Prostate gland (tissue), 2 donors: ENCODE measurements around the gene TMEM231. TPM values are rescaled to one million over a fixed set of nuclear protein-coding genes. Genes with fewer than 3 reads are reported as not detected.

Source experiments
- DNase-seq: peaks from one replicate; pipeline ENCODE4 v3.0.0-alpha.2; 2019; ENCODE audit warnings: low spot score
- H3K27ac ChIP-seq, 2 donors: fragments of 200-600 bp; sonication (generic); 2 replicates each; pipeline ENCODE4 v1.5.1; 2017 to 2019
- H3K27me3 ChIP-seq: fragments of 200-600 bp; sonication (generic); replicated peaks from 2 replicates; pipeline ENCODE4 v1.5.1; 2019; ENCODE audit not compliant: insufficient read depth
- H3K36me3 ChIP-seq, 2 donors: fragments of 200-600 bp; sonication (generic); 1 replicate in 1 of 2; 2 replicates in 1 of 2; pipeline versions ENCODE4 v1.5.1 to v1.8.1; 2017 to 2019
- H3K4me1 ChIP-seq: fragments of 200-600 bp; sonication (generic); replicated peaks from 2 replicates; pipeline ENCODE4 v1.5.1; 2019
- H3K4me3 ChIP-seq, 2 donors: fragments of 200-600 bp; sonication (generic); 2 replicates each; pipeline ENCODE4 v1.5.1; 2017 to 2019
- H3K9me3 ChIP-seq: fragments of 200-600 bp; sonication (generic); 2 replicates; pipeline ENCODE4 v1.5.1; 2017
- POLR2A ChIP-seq: fragments of 450-650 bp; IDR thresholded peaks from one replicate; pipeline ENCODE4 v1.6.1; 2016; ENCODE audit warnings: antibody characterized with exemption, mild to moderate bottlenecking
- POLR2AphosphoS5 ChIP-seq: sonication (generic); formaldehyde crosslinking; IDR thresholded peaks from one replicate; pipeline ENCODE4 v1.6.1; 2017; ENCODE audit warnings: antibody characterized with exemption
- whole genome bisulfite sequencing: methylation state at CpG from one replicate; pipeline ENCODE4 v1.1.5; 2018; 5-methylcytosine and 5-hydroxymethylcytosine counted together
- intact Hi-C: fragments of 100-400 bp; cut with DNase I; formaldehyde crosslinking; loops from one replicate; pipeline ENCODE4 v1.14.2; 2022
- total RNA-seq, 2 donors: library from RNA; depleted of rRNA; stranded (reverse); fragments of >200 nt; gene quantifications; one replicate each; pipeline ENCODE4 v1.1.0, GENCODE V29; 2016
- TF ChIP-seq, protein P1 (sequence below), 4 experiments: fragments of 200-600 bp in 2 of 4; fragments of 450-650 bp in 2 of 4; sonication (generic) in 2 of 4; IDR thresholded peaks; 1 replicate in 3 of 4; 2 replicates in 1 of 4; pipeline ENCODE4 v1.5.1; 2016 to 2019; ENCODE audit warnings: antibody characterized with exemption in 4 of 4, mild to moderate bottlenecking in 2 of 4, moderate library complexity in 2 of 4

TMEM231 gene
- total RNA-seq, 2 donors from 2014 or later, result 7.7 to 17.2 TPM

DNA sequence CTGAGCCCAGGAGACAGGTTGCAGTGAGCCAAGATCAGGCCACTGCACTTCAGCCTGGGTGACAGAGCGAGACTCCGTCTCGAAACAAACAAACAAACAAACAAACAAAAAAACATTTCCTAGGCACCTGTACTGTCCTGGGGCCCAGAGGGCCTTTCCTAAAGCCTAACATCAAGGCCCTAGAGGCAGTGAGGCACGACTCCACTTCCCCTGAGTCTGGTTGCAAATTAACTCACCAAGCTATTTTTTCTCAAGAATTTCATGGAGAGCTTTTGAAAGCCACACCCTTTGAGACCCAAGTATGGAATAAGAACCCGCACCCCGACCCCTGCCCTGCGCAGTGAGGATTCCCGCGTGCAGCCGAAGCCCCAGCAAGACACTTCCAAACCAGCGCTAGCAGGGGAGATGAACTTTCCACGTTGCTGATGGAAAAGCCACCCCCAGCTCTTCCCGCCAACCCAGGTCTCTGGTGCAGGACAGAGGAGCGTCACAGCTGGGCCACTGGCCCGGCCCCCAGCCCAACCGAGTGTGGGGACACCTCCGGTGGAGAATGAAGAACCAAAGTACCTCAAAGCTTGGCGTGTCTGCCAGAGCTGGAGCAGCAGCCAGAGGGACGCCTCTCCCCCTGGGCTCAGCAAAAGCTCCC, 21.4 kb downstream of the TMEM231 start:
- no peak overlapping the region for H3K4me3 ChIP-seq
- no peaks in the 10 kb centered on the region for H3K9me3 ChIP-seq
- no peak for DNase-seq
- TF ChIP-seq, protein P1, sequence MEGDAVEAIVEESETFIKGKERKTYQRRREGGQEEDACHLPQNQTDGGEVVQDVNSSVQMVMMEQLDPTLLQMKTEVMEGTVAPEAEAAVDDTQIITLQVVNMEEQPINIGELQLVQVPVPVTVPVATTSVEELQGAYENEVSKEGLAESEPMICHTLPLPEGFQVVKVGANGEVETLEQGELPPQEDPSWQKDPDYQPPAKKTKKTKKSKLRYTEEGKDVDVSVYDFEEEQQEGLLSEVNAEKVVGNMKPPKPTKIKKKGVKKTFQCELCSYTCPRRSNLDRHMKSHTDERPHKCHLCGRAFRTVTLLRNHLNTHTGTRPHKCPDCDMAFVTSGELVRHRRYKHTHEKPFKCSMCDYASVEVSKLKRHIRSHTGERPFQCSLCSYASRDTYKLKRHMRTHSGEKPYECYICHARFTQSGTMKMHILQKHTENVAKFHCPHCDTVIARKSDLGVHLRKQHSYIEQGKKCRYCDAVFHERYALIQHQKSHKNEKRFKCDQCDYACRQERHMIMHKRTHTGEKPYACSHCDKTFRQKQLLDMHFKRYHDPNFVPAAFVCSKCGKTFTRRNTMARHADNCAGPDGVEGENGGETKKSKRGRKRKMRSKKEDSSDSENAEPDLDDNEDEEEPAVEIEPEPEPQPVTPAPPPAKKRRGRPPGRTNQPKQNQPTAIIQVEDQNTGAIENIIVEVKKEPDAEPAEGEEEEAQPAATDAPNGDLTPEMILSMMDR (IDR thresholded peaks at IDR 0.05), result no peak
- TF ChIP-seq POLR2AphosphoS5, result no peak
- TF ChIP-seq POLR2A, result no peak
- 79% methylated on average over 19 of the region's 19 CpGs for WGBS
- no peaks in the 10 kb centered on the region for H3K4me1 ChIP-seq
- intact Hi-C loops, result no loop called here
- H3K27me3 ChIP-seq, result no peaks in the 10 kb centered on the region
- H3K27ac ChIP-seq, result no peak overlapping the region
- no peaks in the 10 kb centered on the region for H3K36me3 ChIP-seq

DNA sequence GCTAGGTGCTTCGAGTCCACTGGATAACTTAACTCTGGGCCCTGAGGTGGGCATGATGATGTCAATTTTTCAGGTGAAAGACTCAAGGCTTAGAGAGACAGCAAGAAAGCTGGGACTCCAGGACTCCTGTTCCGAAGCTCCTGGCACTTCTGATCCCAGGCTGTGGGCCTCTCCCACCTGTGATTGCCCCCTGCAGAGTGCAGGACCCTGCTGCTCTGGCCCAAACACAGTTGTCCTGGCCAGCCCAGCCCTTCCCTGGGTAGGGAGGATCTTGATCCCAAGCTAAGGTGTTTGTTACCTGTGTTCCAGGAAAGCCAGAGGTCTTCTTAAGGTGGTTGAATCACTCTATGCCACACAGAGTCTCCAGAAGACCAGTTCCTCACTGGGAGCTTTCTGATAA, 23.3 kb downstream of the TMEM231 start:
- 92% methylated on average over 2 of the region's 2 CpGs for WGBS
- TF ChIP-seq POLR2A (no peak), POLR2AphosphoS5 (no peak)
- TF ChIP-seq, protein P1 (IDR thresholded peaks at IDR 0.05), result no peak
- H3K4me3 ChIP-seq, result no peak overlapping the region
- H3K27ac ChIP-seq, result no peak overlapping the region
- no peaks in the 10 kb centered on the region for H3K36me3 ChIP-seq
- no peaks in the 10 kb centered on the region for H3K27me3 ChIP-seq
- H3K4me1 ChIP-seq, result no peaks in the 10 kb centered on the region
- no peak for DNase-seq
- H3K9me3 ChIP-seq, result no peaks in the 10 kb centered on the region
- intact Hi-C loops, result no loop called here

DNA sequence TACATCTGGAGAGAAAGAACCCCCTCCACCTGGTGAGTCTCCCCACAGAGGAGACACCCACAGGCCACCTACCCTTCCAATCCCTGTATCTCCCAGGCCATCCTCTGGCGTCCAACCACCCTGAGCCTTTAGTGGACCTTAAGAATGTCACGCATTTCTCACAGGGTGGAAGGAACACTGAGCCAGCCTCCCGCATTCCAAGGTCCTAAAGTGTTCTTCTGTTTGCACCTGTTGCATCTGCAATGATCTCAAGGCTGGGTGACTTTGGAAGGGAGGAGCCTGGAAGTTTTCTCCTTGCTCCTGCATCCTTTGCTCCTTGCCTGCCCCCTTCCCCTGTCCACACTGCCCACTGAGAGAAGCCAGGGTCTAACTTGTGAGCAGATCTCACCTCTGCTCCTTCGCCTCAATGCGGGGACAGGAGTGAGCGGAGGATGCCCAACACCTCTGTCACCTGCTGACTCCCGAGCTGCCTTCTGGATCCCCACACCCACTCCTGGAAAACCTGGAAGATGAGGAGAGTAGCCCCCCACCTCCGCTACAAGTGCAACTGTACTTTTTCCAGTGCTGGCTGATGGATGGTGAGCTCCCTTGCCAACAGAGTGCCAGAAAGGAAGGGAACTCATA, 23.8 kb downstream of the TMEM231 start:
- H3K27me3 ChIP-seq, result no peaks in the 10 kb centered on the region
- no peak for DNase-seq
- 86% methylated on average over 8 of the region's 8 CpGs for WGBS
- no peak overlapping the region for H3K4me3 ChIP-seq
- H3K27ac ChIP-seq, result no peak overlapping the region
- H3K36me3 ChIP-seq, result no peaks in the 10 kb centered on the region
- no peaks in the 10 kb centered on the region for H3K9me3 ChIP-seq
- TF ChIP-seq POLR2AphosphoS5, result no peak
- no peak for TF ChIP-seq POLR2A
- TF ChIP-seq, protein P1 (IDR thresholded peaks at IDR 0.05), result no peak
- intact Hi-C loops, result no loop called here
- no peaks in the 10 kb centered on the region for H3K4me1 ChIP-seq

DNA sequence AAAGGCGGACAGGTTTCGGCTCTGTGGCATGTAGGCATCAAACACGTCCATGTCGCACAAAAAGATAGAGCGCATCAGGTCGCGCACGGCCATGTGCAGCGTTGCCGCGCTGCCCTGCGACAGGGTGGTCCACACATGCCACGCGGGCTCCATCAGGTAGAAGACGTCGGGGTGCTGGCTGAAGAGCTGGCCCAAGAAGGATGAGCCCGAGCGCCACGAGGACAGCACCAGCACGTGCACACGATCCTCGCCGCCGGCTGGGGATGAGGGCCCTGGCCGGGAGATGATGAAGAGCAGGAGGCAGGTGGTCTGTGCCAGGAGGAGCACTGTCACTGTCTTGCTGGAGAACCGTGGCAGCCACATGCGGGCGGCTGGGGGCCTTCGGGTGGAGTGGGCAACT, 26.1 kb downstream of the TMEM231 start:
- Histone ChIP-seq H3K4me3 (no peak overlapping the region), H3K36me3 (no peaks in the 10 kb centered on the region), H3K4me1 (no peaks in the 10 kb centered on the region), H3K27ac (no peak overlapping the region), H3K9me3 (no peaks in the 10 kb centered on the region), H3K27me3 (no peaks in the 10 kb centered on the region)
- DNase-seq, result no peak
- WGBS, result 95% methylated on average over 29 of the region's 29 CpGs
- intact Hi-C loops, result no loop called here
- TF ChIP-seq, protein P1 (IDR thresholded peaks at IDR 0.05), result no peak
- TF ChIP-seq POLR2AphosphoS5 (no peak), POLR2A (no peak)
